HG03060 (cell line): ENCODE data around the gene TENT5C.

Source experiments
- ATAC-seq: cut with Tn5 transposase; IDR thresholded peaks from one replicate; pipeline ENCODE4 v1.9.1; 2021; ENCODE audit warnings: low read depth, moderate number of reproducible peaks; ENCODE audit not compliant: unreplicated experiment

Gene TENT5C

DNA sequence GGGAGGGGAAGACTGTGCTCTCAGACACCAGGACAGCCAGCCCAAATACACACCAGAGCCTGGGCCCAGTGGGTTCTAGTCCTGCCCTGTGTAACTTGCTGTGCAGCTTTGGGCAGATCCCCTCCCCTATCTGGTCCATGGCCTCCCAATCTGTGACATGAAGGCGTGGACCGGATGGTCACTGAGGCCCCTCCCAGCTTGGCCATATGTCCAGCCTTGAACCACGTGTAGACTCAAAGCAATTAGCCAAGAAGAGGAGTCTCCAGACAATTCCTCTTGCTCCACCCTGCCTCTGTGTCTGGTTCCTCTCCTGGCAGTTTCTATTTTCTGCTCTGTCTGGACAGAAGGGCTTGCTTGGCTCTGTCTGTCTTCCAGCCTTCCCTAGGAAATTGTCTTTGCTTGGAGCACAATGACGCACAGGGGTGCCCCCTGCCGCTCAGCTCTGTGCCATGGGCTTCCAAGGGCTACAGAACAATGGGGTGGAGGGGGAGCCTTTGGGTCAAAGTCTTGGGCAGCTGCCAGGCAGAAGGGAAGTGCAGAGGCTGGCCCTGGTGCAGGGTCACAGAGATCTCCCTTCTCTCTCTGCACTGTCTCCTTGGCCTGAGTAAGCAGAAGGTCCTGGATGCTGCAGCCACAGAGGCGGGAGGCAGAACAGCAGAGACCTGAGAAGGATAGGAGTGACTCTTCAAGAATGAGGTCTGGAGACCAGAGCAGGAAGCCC lies 66.1 kb downstream of the TENT5C start:
- ATAC-seq = no peak

DNA sequence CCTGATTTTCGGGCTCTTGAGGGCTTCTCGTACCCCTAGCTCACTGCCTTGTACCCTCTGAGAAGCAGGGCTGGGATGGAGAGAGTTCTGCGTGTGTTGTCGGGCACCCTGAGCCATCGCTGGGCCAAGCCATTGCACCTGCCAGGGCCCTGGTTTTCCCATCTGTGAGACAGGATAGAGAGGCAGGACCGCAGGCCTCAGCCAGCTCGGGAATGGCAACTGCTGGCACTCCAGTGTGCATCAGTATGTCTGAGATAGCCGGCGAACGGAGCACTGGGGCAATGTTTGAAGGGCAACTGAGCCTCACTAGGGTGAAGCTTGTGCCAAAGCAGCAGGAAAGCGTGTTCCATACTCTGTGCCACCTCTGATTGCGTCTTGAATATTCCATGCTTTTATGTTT lies 66.9 kb downstream of the TENT5C start:
- ATAC-seq = no peak

DNA sequence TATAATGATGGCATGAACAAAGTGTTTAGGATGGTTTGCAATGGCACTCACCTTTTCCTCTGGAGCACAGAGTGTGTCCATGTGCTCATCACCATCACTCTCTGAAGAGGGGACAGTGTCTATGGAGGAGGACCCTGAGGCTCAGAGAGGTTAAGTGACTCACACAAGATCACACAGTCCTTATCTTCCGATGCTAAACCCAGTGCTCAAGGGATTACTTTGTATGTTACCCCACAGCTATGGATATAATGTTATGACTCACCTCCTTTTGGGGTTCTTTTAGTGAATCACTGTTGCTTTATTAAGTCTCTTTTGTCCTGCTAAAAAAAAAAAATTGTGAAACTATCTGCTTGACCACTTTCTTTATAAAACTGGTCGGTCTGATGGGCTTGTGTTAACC lies 67.6 kb downstream of the TENT5C start:
- no peak for ATAC-seq

DNA sequence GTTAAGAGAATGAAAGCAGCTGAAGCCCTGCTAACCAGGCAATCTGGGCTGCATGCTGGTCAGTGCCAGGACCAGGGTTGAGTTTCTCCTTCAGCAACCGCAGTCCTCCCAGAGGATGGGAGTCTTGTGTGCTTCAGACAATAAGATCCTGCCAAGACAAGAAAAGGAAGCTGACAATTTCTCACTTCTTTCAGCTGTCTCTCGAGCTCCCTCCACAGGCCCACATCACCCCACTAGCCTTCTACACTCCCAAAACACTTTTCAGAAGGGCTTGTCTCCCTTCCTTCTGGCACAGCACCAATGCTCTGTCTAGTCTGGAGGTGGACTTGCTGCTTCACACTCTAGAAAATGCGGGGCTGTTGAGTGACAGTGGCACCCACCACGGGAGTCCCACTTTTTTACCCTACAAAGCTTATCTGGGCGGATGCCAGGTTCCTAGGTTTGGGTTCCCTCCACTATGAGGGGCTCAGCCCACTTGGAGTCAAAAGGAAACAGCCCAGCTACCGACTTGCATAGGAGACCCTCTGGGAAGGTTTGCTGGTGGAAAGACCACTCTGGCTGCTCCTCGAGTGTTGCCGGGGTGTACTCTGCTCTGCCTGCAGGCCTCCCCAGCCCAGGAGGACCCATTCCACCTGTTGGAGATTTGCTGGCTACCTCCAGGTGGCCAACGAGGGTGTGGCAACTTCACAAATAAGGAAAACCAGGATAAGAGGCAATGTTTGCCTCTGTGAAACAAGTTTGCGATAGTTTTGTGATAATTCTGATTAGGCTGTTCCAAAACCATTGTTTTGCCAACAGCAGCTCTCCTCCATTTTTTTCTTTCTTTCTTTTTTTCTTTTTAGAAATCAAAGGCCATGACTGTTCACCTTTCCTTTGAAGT lies 68.9 kb downstream of the TENT5C start:
- ATAC-seq = no peak

DNA sequence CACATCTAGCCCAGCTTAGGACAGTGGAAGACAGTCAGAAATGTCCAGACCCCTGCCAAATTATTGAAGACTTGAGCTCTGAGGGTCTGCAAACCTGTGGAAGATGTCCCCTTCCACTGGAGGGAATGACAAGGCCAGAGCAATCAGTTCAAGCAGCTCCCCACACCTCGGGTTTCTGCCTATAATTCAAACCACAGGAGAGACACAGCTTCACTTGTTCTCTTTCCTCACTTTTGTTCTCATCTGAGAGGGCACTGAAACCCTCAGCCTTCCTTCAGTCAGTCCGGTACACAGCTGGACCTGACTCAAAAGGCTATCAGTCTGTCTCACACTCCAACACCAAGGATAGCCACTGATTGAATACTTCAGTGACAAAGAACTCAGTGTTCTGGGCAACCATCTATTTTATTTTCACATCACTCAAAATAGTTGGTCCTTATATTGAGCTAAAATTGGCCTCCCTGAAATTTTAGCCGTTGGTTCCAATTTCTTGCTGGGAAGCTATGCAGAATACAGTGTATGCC lies 70.1 kb downstream of the TENT5C start:
- ATAC-seq = no peak

DNA sequence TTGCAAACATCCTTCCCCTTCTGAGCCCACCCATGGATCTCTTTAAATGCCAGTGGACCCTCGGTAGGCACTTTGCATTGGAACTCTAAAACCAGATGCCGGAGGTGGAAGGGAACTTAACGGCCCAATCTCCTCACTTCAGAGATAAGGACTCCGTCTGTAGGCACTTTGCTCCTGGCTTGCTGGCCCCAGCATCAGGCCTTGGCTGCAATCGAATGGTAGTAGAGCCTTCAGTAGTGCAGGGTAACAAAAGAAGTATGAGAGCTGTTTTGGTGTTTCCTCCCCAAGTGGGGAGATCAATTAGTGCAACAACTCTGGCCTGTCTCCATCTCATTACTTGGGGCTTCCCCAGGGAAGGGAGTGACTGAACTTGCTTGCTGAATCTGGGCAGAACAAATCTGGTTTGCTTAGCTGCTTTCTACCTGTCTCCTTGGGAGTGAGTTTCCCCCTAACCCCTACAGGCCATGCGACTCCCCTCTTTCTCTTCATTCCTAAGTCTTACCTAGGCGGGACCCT lies 70.8 kb downstream of the TENT5C start:
- no peak for ATAC-seq
